Neural cell (in vitro differentiated cells): Measurements from ENCODE around the gene CRK. TPM values are rescaled to one million over a fixed set of nuclear protein-coding genes. Genes with fewer than 3 reads are reported as not detected.

ENCODE experiments used
- H2AFZ ChIP-seq: fragments of 200-600, 300-800 bp; sonication (generic), shearing (Covaris generic); 2 replicates; pipeline ENCODE4 v1.6.0; 2014; ENCODE audit warnings: low read depth, mild to moderate bottlenecking, antibody characterized with exemption, low read length, moderate library complexity
- H3F3A ChIP-seq: fragments of 200-600 bp; shearing (Covaris generic); 2 replicates; pipeline ENCODE4 v1.6.1; 2016; ENCODE audit warnings: mild to moderate bottlenecking, moderate library complexity, mixed read lengths, antibody characterized with exemption, low read length; ENCODE audit not compliant: insufficient read depth, poor library complexity, severe bottlenecking
- H3K27ac ChIP-seq: fragments of 200-600, 300-800 bp; sonication (generic), shearing (Covaris generic); 2 replicates; pipeline ENCODE4 v1.5.1; 2014; ENCODE audit warnings: mild to moderate bottlenecking, low read length, moderate library complexity
- H3K27me3 ChIP-seq: fragments of 300-800, 200-600 bp; sonication (generic), shearing (Covaris generic); 2 replicates; pipeline ENCODE4 v1.6.0; 2014; ENCODE audit warnings: mild to moderate bottlenecking, low read depth, low read length, moderate library complexity; ENCODE audit not compliant: insufficient read depth
- H3K36me3 ChIP-seq: fragments of 300-800, 200-600 bp; sonication (generic), shearing (Covaris generic); 2 replicates; pipeline ENCODE4 v1.5.1; 2014; ENCODE audit warnings: mild to moderate bottlenecking, antibody characterized with exemption, low read length, moderate library complexity; ENCODE audit not compliant: insufficient read depth
- H3K4me2 ChIP-seq: fragments of 300-800, 200-600 bp; sonication (generic), shearing (Covaris generic); 2 replicates; pipeline ENCODE4 v1.6.0; 2014; ENCODE audit warnings: mild to moderate bottlenecking, low read length
- H3K4me3 ChIP-seq: fragments of 300-800, 200-600 bp; sonication (generic), shearing (Covaris generic); 2 replicates; pipeline ENCODE4 v1.5.1; 2014; ENCODE audit warnings: mild to moderate bottlenecking, low read length, moderate library complexity
- H3K79me2 ChIP-seq: fragments of 200-600 bp; shearing (Covaris generic); replicated peaks from 2 replicates; pipeline ENCODE4 v1.6.0; 2014; ENCODE audit warnings: mild to moderate bottlenecking, low read length, moderate library complexity; ENCODE audit not compliant: insufficient read depth
- H3K9ac ChIP-seq: fragments of 300-800, 200-600 bp; sonication (generic), shearing (Covaris generic); 2 replicates; pipeline ENCODE4 v1.6.1; 2016; ENCODE audit warnings: mild to moderate bottlenecking, low read length, mixed read lengths
- H3K9me2 ChIP-seq: fragments of 200-600 bp; shearing (Covaris generic); 2 replicates; pipeline ENCODE4 v1.6.1; 2016; ENCODE audit warnings: mild to moderate bottlenecking, low read length, mixed read lengths; ENCODE audit not compliant: insufficient read depth
- H3K9me3 ChIP-seq: fragments of 200-600, 300-800 bp; sonication (generic), shearing (Covaris generic); 2 replicates; pipeline ENCODE4 v1.6.1; 2016; ENCODE audit warnings: mild to moderate bottlenecking, mixed run types, low read length, moderate library complexity, mixed read lengths
- H4K20me1 ChIP-seq: fragments of 200-600 bp; shearing (Covaris generic); 2 replicates; pipeline ENCODE4 v1.6.1; 2016; ENCODE audit warnings: mild to moderate bottlenecking, mixed run types; ENCODE audit not compliant: insufficient read depth
- EP300 ChIP-seq: fragments of 450-650 bp; conservative IDR thresholded peaks from 2 replicates; pipeline ENCODE4 v1.6.1; 2014; ENCODE audit warnings: antibody characterized with exemption, mild to moderate bottlenecking, moderate library complexity; ENCODE audit not compliant: poor library complexity, severe bottlenecking
- EZH2 ChIP-seq: fragments of 200-600, 300-800 bp; shearing (Covaris generic), sonication (generic); IDR thresholded peaks from 2 replicates; pipeline ENCODE4 v1.6.1; 2014; ENCODE audit warnings: antibody characterized with exemption, low read length, borderline replicate concordance, mild to moderate bottlenecking; ENCODE audit not compliant: insufficient read depth, poor library complexity, severe bottlenecking
- MXI1 ChIP-seq: fragments of 450-650 bp; conservative IDR thresholded peaks from 2 replicates; pipeline ENCODE4 v1.6.1; 2014; ENCODE audit warnings: antibody characterized with exemption, mild to moderate bottlenecking; ENCODE audit not compliant: poor library complexity, severe bottlenecking
- POLR2AphosphoS5 ChIP-seq: IDR thresholded peaks from 2 replicates; pipeline ENCODE4 v1.6.1; 2012
- RAD21 ChIP-seq: fragments of 450-650 bp; conservative IDR thresholded peaks from 2 replicates; pipeline ENCODE4 v1.6.1; 2014; ENCODE audit warnings: antibody characterized with exemption, mild to moderate bottlenecking, moderate library complexity
- SMC3 ChIP-seq: fragments of 450-650 bp; conservative IDR thresholded peaks from 2 replicates; pipeline ENCODE4 v1.6.1; 2014; ENCODE audit warnings: antibody characterized with exemption, mild to moderate bottlenecking, moderate library complexity; ENCODE audit not compliant: poor library complexity
- TAF1 ChIP-seq: IDR thresholded peaks from 2 replicates; pipeline ENCODE4 v1.6.1; 2012; ENCODE audit warnings: low read depth
- polyA plus RNA-seq: library from polyadenylated mRNA; depleted of rRNA; stranded (reverse); fragments of >200 nt; gene quantifications from 2 replicates; pipeline ENCODE4 v1.2.3, GENCODE V29; 2014
- TF ChIP-seq, protein P1 (sequence below): fragments of 450-650 bp; IDR thresholded peaks from 2 replicates; pipeline ENCODE4 v1.5.1; 2014; ENCODE audit warnings: antibody characterized with exemption, mild to moderate bottlenecking, moderate library complexity; ENCODE audit not compliant: poor library complexity, severe bottlenecking
- TF ChIP-seq, protein P2 (sequence below): IDR thresholded peaks from 2 replicates; pipeline ENCODE4 v1.6.1; 2012; ENCODE audit warnings: borderline replicate concordance

CRK gene
- polyA plus RNA-seq, 1 donor from 2014 or later: 111 TPM

DNA sequence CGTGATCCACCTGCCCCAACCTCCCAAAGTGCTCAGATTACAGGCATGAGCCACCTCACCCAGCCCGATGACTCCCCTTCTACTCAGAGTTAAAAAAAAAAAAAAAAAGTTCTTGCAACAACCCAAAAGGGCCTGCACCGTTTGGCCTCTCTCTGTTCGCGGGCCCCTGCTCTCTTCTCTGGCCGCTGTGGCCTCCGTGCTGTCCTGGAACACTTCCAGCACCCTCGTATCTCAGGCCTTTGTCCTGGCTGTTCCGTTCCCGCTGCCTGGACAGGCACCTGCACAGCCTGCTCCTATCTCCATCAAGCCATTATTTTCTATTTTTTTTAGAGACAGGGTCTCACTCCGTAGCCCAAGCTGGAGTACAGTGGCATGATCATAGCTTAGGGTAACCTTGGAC lies 25.7 kb upstream of the CRK start:
- H3K79me2 ChIP-seq: no peaks in the 10 kb centered on the region
- H4K20me1 ChIP-seq: no peaks in the 10 kb centered on the region
- H3K4me2 ChIP-seq: no peak overlapping the region
- H3K27ac ChIP-seq: no peak overlapping the region
- H2AFZ ChIP-seq: no peak overlapping the region
- peaks cover 5% of the 10 kb centered on the region for H3K27me3 ChIP-seq
- no peak for TF ChIP-seq SMC3
- TF ChIP-seq POLR2AphosphoS5: no peak
- TF ChIP-seq, protein P1, sequence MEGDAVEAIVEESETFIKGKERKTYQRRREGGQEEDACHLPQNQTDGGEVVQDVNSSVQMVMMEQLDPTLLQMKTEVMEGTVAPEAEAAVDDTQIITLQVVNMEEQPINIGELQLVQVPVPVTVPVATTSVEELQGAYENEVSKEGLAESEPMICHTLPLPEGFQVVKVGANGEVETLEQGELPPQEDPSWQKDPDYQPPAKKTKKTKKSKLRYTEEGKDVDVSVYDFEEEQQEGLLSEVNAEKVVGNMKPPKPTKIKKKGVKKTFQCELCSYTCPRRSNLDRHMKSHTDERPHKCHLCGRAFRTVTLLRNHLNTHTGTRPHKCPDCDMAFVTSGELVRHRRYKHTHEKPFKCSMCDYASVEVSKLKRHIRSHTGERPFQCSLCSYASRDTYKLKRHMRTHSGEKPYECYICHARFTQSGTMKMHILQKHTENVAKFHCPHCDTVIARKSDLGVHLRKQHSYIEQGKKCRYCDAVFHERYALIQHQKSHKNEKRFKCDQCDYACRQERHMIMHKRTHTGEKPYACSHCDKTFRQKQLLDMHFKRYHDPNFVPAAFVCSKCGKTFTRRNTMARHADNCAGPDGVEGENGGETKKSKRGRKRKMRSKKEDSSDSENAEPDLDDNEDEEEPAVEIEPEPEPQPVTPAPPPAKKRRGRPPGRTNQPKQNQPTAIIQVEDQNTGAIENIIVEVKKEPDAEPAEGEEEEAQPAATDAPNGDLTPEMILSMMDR: no peak
- no peak for TF ChIP-seq RAD21
- TF ChIP-seq EP300: no peak
- TF ChIP-seq MXI1: no peak
- no peak for TF ChIP-seq TAF1
- TF ChIP-seq EZH2: no peak
- TF ChIP-seq, protein P2, sequence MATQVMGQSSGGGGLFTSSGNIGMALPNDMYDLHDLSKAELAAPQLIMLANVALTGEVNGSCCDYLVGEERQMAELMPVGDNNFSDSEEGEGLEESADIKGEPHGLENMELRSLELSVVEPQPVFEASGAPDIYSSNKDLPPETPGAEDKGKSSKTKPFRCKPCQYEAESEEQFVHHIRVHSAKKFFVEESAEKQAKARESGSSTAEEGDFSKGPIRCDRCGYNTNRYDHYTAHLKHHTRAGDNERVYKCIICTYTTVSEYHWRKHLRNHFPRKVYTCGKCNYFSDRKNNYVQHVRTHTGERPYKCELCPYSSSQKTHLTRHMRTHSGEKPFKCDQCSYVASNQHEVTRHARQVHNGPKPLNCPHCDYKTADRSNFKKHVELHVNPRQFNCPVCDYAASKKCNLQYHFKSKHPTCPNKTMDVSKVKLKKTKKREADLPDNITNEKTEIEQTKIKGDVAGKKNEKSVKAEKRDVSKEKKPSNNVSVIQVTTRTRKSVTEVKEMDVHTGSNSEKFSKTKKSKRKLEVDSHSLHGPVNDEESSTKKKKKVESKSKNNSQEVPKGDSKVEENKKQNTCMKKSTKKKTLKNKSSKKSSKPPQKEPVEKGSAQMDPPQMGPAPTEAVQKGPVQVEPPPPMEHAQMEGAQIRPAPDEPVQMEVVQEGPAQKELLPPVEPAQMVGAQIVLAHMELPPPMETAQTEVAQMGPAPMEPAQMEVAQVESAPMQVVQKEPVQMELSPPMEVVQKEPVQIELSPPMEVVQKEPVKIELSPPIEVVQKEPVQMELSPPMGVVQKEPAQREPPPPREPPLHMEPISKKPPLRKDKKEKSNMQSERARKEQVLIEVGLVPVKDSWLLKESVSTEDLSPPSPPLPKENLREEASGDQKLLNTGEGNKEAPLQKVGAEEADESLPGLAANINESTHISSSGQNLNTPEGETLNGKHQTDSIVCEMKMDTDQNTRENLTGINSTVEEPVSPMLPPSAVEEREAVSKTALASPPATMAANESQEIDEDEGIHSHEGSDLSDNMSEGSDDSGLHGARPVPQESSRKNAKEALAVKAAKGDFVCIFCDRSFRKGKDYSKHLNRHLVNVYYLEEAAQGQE: no peak
- no peaks in the 10 kb centered on the region for H3K36me3 ChIP-seq
- H3K9me3 ChIP-seq: no peaks in the 10 kb centered on the region
- H3K4me3 ChIP-seq: no peak overlapping the region
- no peaks in the 10 kb centered on the region for H3K9me2 ChIP-seq
- H3K9ac ChIP-seq: no peak overlapping the region
- no peaks in the 10 kb centered on the region for H3F3A ChIP-seq

DNA sequence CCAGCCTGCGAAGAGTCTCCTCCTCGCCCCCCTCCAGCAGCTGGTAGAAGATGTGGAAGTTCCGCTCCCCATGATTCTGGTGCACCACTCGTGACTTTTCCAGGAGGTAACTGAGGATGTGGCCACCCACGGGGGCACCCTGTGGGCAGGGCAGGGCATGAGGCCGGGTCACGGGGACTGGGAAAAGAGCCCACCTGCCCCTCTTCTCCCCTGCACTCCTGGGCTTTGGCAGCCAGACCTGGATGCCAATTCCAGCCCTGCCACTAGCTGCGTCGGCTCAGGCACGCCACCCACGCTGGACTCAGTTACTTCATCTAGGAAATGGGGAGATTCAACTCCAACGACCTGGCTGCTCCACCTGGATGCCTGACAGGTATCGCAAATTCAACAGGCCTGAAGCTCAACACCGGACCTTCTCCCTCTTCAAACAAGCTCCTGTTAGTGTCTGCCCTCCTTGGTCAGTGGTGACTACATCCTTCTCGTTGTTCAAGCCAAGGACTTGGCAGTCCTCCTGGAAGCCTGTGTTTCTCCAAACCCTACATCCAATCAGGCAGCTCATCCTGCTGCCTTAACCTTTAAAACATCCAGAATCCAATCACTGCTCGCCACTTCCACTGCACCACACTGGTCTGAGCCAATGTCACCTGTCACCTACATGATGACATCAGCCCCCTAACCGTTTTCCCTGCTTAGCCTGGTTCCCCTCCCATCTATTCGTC lies 24.9 kb upstream of the CRK start:
- H3K36me3 ChIP-seq: no peaks in the 10 kb centered on the region
- no peak overlapping the region for H3K9ac ChIP-seq
- H4K20me1 ChIP-seq: no peaks in the 10 kb centered on the region
- H3K4me3 ChIP-seq: no peak overlapping the region
- no peaks in the 10 kb centered on the region for H3K9me2 ChIP-seq
- H3K27ac ChIP-seq: no peak overlapping the region
- H3K27me3 ChIP-seq: peaks cover 5% of the 10 kb centered on the region
- no peak overlapping the region for H3K4me2 ChIP-seq
- H3K79me2 ChIP-seq: no peaks in the 10 kb centered on the region
- H2AFZ ChIP-seq: no peak overlapping the region
- no peaks in the 10 kb centered on the region for H3K9me3 ChIP-seq
- TF ChIP-seq MXI1 (no peak), RAD21 (no peak)
- H3F3A ChIP-seq: no peaks in the 10 kb centered on the region
